Measurements from ENCODE around the gene IFIT2. TPM values are rescaled to one million over a fixed set of nuclear protein-coding genes. Genes with fewer than 3 reads are reported as not detected.

Gene IFIT2
- polyA plus RNA-seq, 1 donor: 3.7 TPM

- Histone ChIP-seq H3K4me3 (ENCODE audit: low read length) (no peak overlapping the region), H3K27ac (ENCODE audit: low read length) (no peak overlapping the region), H3K27me3 (ENCODE audit: control insufficient read depth, insufficient read depth, low read length) (no peaks in the 10 kb centered on the region), H3K9me3 (ENCODE audit: control insufficient read depth, low read depth, low read length) (no peaks in the 10 kb centered on the region), H3K4me1 (ENCODE audit: control insufficient read depth, insufficient read depth, low read length) (peaks cover 35% of the 10 kb centered on the region), H3K36me3 (ENCODE audit: control insufficient read depth, insufficient read depth, low read length) (peaks cover 25% of the 10 kb centered on the region)
- WGBS (ENCODE audit: insufficient coverage, low lambda C conversion rate): 90% methylated on average over 2 of the region's 3 CpGs
- DNase-seq: no peak
Observed at GRCh38 chr10:89338713-89339112, 36.9 kb downstream of the IFIT2 start.

DNA sequence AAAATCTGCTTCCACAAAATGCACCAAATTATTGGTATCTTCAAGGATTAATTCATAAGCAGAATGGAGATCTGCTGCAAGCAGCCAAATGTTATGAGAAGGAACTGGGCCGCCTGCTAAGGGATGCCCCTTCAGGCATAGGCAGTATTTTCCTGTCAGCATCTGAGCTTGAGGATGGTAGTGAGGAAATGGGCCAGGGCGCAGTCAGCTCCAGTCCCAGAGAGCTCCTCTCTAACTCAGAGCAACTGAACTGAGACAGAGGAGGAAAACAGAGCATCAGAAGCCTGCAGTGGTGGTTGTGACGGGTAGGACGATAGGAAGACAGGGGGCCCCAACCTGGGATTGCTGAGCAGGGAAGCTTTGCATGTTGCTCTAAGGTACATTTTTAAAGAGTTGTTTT lies 38.0 kb downstream of the IFIT2 start:
- peak overlapping the region; percentile 48 for H3K27ac ChIP-seq (ENCODE audit: low read length)
- H3K4me3 ChIP-seq (ENCODE audit: low read length): no peak overlapping the region
- no peaks in the 10 kb centered on the region for H3K9me3 ChIP-seq (ENCODE audit: control insufficient read depth, low read depth, low read length)
- H3K36me3 ChIP-seq (ENCODE audit: control insufficient read depth, insufficient read depth, low read length): peaks cover 25% of the 10 kb centered on the region
- peaks cover 31% of the 10 kb centered on the region for H3K4me1 ChIP-seq (ENCODE audit: control insufficient read depth, insufficient read depth, low read length)
- DNase-seq: no peak
- no CpG with 5 or more reads among the region's 4 CpGs for WGBS (ENCODE audit: insufficient coverage, low lambda C conversion rate)
- no peaks in the 10 kb centered on the region for H3K27me3 ChIP-seq (ENCODE audit: control insufficient read depth, insufficient read depth, low read length)

DNA sequence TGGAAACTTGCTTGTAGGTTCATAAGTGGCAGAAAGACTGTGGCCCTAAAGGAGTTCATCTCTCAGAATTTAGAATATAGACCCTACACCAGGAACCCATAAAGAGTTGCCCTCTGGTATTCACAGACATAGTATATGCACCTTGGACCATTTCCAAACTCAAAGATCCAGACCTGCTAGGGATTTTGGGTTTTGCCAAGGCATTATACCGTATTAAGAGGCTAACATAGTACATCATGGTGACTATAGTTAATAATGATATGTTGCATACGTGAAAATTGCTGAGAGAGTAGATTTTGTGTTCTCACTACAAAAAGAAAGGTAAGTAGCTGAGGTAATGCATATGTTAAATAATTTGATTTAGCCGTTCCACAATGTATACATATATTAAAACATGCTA lies 39.8 kb downstream of the IFIT2 start:
- WGBS (ENCODE audit: insufficient coverage, low lambda C conversion rate): 100% methylated on average over 3 of the region's 3 CpGs
- H3K27me3 ChIP-seq (ENCODE audit: control insufficient read depth, insufficient read depth, low read length): no peaks in the 10 kb centered on the region
- peaks cover 25% of the 10 kb centered on the region for H3K36me3 ChIP-seq (ENCODE audit: control insufficient read depth, insufficient read depth, low read length)
- no peaks in the 10 kb centered on the region for H3K9me3 ChIP-seq (ENCODE audit: control insufficient read depth, low read depth, low read length)
- H3K4me3 ChIP-seq (ENCODE audit: low read length): no peak overlapping the region
- peaks cover 28% of the 10 kb centered on the region for H3K4me1 ChIP-seq (ENCODE audit: control insufficient read depth, insufficient read depth, low read length)
- peak overlapping the region; percentile 89 for H3K27ac ChIP-seq (ENCODE audit: low read length)
- DNase-seq: no peak

GRCh38 chr10:89342206-89342958 lies 40.5 kb downstream of the IFIT2 start:
- WGBS (ENCODE audit: insufficient coverage, low lambda C conversion rate): no CpG with 5 or more reads among the region's 3 CpGs
- Histone ChIP-seq H3K36me3 (ENCODE audit: control insufficient read depth, insufficient read depth, low read length) (peaks cover 23% of the 10 kb centered on the region), H3K27ac (ENCODE audit: low read length) (peak overlapping the region; percentile 23), H3K9me3 (ENCODE audit: control insufficient read depth, low read depth, low read length) (no peaks in the 10 kb centered on the region), H3K4me1 (ENCODE audit: control insufficient read depth, insufficient read depth, low read length) (peaks cover 28% of the 10 kb centered on the region), H3K4me3 (ENCODE audit: low read length) (no peak overlapping the region), H3K27me3 (ENCODE audit: control insufficient read depth, insufficient read depth, low read length) (no peaks in the 10 kb centered on the region)
- DNase-seq: no peak

DNA sequence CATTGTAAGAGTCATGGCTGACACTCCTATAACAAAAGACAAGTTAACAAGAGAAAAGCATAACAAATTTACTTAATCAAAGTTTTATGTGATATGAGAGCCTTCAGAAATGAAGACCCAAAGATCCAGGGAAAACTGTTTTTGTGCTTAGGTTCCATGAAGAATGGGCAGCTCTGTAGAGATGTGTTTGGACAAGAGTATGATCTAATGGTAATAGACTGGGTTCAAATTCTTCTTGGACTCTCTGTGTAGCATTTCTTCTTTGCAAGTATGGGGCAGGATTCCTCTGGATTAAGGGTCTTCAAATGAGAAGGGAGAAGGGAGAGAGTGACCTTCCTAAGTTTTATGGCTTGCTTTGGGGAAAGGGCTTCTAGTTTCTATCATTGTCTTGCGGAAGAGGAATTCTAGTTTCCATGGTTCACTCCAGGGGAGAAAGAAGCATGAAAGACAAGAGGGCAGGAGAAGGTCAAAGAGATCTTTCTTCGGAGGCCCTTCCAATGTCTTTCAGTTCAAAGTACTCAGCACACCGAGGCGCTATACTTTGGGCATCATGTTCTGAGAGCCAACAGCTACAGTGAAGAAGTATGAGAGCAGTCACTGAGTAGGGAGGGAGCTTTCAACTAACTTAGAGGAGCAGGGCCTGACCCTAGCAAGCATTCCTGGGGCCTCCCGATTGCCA lies 41.4 kb downstream of the IFIT2 start:
- Histone ChIP-seq H3K27ac (ENCODE audit: low read length) (peak overlapping the region; percentile 5), H3K27me3 (ENCODE audit: control insufficient read depth, insufficient read depth, low read length) (no peaks in the 10 kb centered on the region), H3K36me3 (ENCODE audit: control insufficient read depth, insufficient read depth, low read length) (peaks cover 18% of the 10 kb centered on the region), H3K9me3 (ENCODE audit: control insufficient read depth, low read depth, low read length) (no peaks in the 10 kb centered on the region), H3K4me3 (ENCODE audit: low read length) (no peak overlapping the region), H3K4me1 (ENCODE audit: control insufficient read depth, insufficient read depth, low read length) (peaks cover 30% of the 10 kb centered on the region)
- WGBS (ENCODE audit: insufficient coverage, low lambda C conversion rate): no CpG with 5 or more reads among the region's 5 CpGs
- DNase-seq: no peak

GRCh38 chr10:89344156-89344555 lies 42.3 kb downstream of the IFIT2 start:
- Histone ChIP-seq H3K36me3 (ENCODE audit: control insufficient read depth, insufficient read depth, low read length) (peaks cover 9% of the 10 kb centered on the region), H3K4me1 (ENCODE audit: control insufficient read depth, insufficient read depth, low read length) (peaks cover 39% of the 10 kb centered on the region), H3K27ac (ENCODE audit: low read length) (no peak overlapping the region), H3K4me3 (ENCODE audit: low read length) (no peak overlapping the region), H3K9me3 (ENCODE audit: control insufficient read depth, low read depth, low read length) (no peaks in the 10 kb centered on the region), H3K27me3 (ENCODE audit: control insufficient read depth, insufficient read depth, low read length) (no peaks in the 10 kb centered on the region)
- WGBS (ENCODE audit: insufficient coverage, low lambda C conversion rate): no CpG with 5 or more reads among the region's 2 CpGs
- no peak for DNase-seq

DNA sequence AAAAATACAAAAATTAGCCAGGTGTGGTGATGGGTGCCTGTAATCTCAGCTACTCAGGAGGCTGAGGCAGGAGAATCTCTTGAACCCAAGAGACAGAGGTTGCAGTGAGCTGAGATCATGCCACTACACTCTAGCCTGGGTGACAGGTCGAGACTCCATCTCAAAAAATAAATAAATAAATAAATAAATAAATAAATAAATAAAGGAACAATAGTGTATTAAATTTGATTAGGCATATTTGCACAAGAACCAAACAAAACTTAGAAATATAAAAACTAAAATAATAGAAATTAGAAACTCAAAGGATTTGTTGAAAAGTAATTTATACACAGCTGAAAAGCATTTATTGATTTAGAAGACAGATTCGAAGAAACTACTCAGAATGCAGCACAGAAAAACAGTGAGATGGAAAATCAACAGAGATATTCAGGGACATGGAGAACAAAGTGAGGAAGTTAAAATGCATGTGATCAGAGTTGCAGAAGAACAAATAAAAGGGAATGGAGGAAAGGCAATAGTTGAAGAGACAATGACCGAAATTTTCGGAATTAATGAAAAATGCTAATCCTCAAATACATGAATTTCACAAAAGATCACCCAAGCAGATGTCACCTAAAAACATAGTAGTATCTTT lies 43.6 kb downstream of the IFIT2 start:
- Histone ChIP-seq H3K4me3 (ENCODE audit: low read length) (no peak overlapping the region), H3K27me3 (ENCODE audit: control insufficient read depth, insufficient read depth, low read length) (no peaks in the 10 kb centered on the region), H3K27ac (ENCODE audit: low read length) (no peak overlapping the region), H3K4me1 (ENCODE audit: control insufficient read depth, insufficient read depth, low read length) (peaks cover 47% of the 10 kb centered on the region), H3K36me3 (ENCODE audit: control insufficient read depth, insufficient read depth, low read length) (no peaks in the 10 kb centered on the region), H3K9me3 (ENCODE audit: control insufficient read depth, low read depth, low read length) (no peaks in the 10 kb centered on the region)
- 100% methylated on average over 4 of the region's 4 CpGs for WGBS (ENCODE audit: insufficient coverage, low lambda C conversion rate)
- DNase-seq: no peak

DNA sequence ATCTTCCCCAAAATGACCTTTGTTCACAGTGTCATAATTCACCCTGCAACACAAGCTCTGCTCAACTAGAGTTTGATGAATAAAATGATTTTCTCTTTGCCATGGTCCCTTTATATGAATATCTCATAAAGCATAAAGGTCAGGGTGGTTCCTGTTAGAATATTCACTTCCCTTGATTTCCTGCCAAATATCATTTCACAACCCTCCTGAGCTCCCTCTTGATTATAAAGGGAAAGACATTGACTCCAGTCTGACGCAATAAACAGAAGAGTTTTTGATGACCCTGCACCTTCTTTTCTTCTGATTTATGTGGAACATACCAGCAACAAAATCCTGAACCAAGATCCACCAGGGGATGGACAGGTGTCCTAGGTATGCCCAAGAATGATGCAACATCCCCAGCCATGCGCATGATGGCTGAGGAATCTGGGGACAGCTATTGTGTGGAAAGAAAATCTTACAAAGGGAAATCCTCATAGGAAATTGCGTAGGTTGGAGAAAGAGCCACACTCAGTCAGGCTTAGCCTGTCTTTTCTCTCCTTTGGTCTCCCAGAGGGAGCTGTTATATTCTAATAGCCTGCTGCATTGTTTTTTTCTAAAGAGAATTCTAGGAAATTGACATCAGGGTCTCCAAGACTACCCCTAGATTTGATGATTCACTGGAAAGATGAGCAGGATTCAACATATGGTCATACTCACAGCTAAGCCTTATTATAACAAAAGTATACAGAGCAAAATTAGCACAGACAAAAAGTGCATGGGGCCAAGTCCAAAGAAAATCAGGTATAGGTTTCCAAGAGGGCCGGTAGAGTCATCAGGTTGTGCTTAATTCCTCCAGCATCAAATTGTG lies 44.8 kb downstream of the IFIT2 start:
- no CpG with 5 or more reads among the region's 4 CpGs for WGBS (ENCODE audit: insufficient coverage, low lambda C conversion rate)
- H3K9me3 ChIP-seq (ENCODE audit: control insufficient read depth, low read depth, low read length): no peaks in the 10 kb centered on the region
- peak overlapping the region; percentile 60 for H3K27ac ChIP-seq (ENCODE audit: low read length)
- H3K36me3 ChIP-seq (ENCODE audit: control insufficient read depth, insufficient read depth, low read length): no peaks in the 10 kb centered on the region
- no peaks in the 10 kb centered on the region for H3K27me3 ChIP-seq (ENCODE audit: control insufficient read depth, insufficient read depth, low read length)
- H3K4me1 ChIP-seq (ENCODE audit: control insufficient read depth, insufficient read depth, low read length): peaks cover 52% of the 10 kb centered on the region
- no peak overlapping the region for H3K4me3 ChIP-seq (ENCODE audit: low read length)
- DNase-seq: peak in 1 of 2 donors; percentile 71

DNA sequence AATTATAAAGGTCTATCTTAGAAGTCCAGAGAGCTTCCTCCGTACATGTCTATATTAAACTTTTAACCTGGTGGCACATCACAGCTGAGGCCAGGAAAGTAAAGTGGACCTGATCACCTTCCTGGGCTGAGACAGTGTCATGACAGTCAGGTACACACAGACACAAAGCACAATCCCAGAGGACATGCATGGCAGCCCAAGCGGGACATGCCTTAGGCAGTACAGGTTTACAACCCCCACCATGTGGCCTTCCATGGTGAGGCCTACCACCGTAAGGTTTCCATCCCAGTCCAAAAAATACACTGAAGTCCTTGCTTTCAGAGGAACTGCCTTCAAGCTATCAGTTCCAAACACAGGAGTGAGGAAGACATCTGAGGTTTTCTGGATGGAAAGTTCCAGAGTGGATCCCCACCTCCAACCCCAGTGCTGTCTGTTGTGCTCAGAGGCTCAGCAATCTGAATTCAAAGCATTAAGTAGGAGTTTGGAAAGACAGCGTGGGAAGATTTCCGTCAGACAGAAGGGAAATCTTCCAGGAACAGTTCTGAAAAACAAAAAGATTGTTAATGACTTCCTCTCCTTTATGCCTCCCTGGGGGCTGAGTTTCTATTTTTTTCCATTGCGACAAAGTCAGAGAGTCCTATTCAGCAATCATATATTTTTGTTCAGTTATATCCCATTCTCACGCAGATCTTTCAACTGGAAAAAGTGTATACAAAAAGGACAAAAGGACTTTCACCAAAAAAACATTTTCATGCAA lies 46.0 kb downstream of the IFIT2 start:
- Histone ChIP-seq H3K36me3 (ENCODE audit: control insufficient read depth, insufficient read depth, low read length) (no peaks in the 10 kb centered on the region), H3K4me3 (ENCODE audit: low read length) (no peak overlapping the region), H3K4me1 (ENCODE audit: control insufficient read depth, insufficient read depth, low read length) (peaks cover 59% of the 10 kb centered on the region), H3K9me3 (ENCODE audit: control insufficient read depth, low read depth, low read length) (no peaks in the 10 kb centered on the region), H3K27me3 (ENCODE audit: control insufficient read depth, insufficient read depth, low read length) (no peaks in the 10 kb centered on the region), H3K27ac (ENCODE audit: low read length) (peak overlapping the region; percentile 95)
- WGBS (ENCODE audit: insufficient coverage, low lambda C conversion rate): no CpG with 5 or more reads among the region's 7 CpGs
- DNase-seq: no peak
